Measurements from ENCODE around the gene TMEM44. TPM values are rescaled to one million over a fixed set of nuclear protein-coding genes. Genes with fewer than 3 reads are reported as not detected.
A peak's percentile ranks its signal among the peaks of the same experiment; 100 is the strongest.
"Not testable (repeated sequence)": the region's sequence is repeated elsewhere in the genome, so short reads cannot be mapped to it uniquely, and the experiment has no call there.

TMEM44 gene
- total RNA-seq, 2 donors from 2014 or later = 4.7 to 8.5 TPM

DNA sequence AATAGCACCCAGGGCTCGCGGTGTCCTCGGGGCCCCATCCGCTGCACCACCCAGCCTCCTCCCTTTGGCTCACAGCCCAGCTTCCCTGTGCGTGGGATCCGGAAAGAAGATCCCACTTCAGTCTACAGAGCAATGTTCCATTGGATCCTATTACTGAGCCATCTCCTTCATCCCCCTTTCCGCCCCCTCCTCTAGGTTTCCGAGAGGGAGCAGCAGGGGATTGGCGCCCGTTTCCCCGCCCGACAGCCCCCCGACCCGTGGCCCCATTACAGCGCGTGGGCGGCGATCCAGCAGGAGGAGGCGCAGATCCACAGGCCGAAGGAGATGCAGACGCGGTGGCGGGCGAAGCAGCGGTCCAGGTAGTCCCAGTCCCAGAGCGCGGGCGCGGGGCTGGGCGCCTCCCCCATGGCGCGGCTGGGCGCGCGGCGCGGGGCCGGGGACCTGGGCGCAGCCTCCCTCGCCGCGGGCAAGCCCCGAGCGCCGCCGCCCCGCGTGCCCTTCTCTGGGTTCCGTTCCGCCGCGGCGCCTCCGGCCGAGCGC is 340 bp downstream of the TMEM44 start:
- H3K36me3 Mint-ChIP-seq = no peaks in the 10 kb centered on the region
- no peaks in the 10 kb centered on the region for H3K9me3 Mint-ChIP-seq
- no peak for DNase-seq (ENCODE audit: low spot score)
- peak; percentile 78 to 80 for ATAC-seq
- H3K4me1 Mint-ChIP-seq (ENCODE audit: low read depth in 2 of 2) = peaks cover 4 to 6% of the 10 kb centered on the region in 2 donors
- H3K4me3 Mint-ChIP-seq = peak overlapping the region; percentile 84
- H3K27me3 Mint-ChIP-seq = no peaks in the 10 kb centered on the region
- H3K27ac Mint-ChIP-seq = no peak overlapping the region

DNA sequence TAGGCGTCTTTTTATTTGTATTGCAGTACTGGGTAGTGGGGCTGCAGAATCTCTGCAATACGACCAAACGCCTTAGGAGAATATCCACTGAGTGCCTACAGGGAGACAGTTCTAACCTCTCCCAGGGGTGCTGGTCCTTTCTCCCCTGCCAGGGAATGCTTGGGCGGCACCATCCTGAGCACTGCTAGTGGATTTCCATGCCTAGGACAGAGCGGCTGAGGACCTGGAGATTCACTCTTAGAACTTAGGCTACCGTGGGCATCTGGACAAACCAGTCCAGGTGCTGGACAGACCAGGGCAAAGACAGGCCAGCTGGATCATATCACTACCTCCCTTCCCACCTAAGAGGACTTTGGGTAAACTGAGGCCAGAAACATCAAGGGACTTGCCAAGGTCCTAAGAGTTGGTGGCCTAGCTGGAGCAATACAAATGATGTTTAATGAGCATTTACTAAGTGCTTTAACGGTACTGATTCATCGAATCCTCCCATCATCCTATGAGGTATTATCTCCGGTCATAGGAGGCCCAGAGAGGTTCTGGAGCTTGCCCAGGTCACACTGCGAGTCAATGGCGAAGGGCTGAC is 902 bp downstream of the TMEM44 start:
- ATAC-seq (no peak), DNase-seq (ENCODE audit: low spot score) (no peak)
- peaks cover 4 to 6% of the 10 kb centered on the region in 2 donors for H3K4me1 Mint-ChIP-seq (ENCODE audit: low read depth in 2 of 2)
- no peak overlapping the region for H3K27ac Mint-ChIP-seq
- H3K36me3 Mint-ChIP-seq = no peaks in the 10 kb centered on the region
- no peaks in the 10 kb centered on the region for H3K9me3 Mint-ChIP-seq
- peak overlapping the region; percentile 84 for H3K4me3 Mint-ChIP-seq
- H3K27me3 Mint-ChIP-seq = no peaks in the 10 kb centered on the region

DNA sequence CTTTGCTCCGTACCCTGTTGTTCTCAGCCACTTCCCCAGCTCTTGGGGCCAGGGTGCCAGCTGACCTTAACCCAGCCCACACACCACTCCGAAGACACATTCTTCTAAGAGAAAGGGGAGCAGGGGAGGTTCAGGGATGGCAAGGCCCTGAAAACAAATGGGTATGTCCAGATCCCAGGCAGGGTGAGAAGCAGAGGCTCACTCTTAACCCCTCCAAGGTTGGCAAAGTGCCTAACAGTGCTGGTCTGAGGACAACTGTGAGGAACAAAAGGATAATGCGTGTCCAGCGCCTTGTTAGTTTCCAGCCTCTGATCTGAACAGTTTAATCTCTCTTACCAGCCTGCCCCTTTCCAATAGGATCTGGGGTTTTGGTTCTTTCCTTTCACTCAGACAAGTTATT is 1.5 kb downstream of the TMEM44 start:
- no peak for DNase-seq (ENCODE audit: low spot score)
- Mint-ChIP-seq H3K27ac (no peak overlapping the region), H3K4me3 (peak overlapping the region; percentile 84), H3K4me1 (ENCODE audit: low read depth in 2 of 2) (peaks cover 4 to 6% of the 10 kb centered on the region in 2 donors), H3K36me3 (no peaks in the 10 kb centered on the region), H3K9me3 (no peaks in the 10 kb centered on the region), H3K27me3 (no peaks in the 10 kb centered on the region)
- no peak for ATAC-seq

DNA sequence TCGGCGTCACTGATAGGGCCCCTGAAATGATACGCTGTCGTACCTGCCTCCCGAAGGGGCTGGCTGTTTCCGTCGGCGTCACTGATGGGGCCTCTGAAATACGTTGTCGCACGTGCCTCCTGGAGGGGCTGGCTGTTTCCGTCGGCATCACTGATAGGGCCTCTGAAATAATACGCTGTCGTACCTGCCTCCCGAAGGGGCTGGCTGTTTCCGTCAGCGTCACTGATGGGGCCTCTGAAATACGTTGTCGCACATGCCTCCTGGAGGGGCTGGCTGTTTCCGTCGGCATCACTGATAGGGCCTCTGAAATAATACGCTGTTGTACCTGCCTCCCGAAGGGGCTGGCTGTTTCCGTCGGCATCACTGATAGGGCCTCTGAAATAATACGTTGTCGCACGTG is 2.5 kb downstream of the TMEM44 start:
- H3K36me3 Mint-ChIP-seq; ATAC-seq; H3K4me1 Mint-ChIP-seq (ENCODE audit: low read depth in 2 of 2); H3K4me3 Mint-ChIP-seq; H3K9me3 Mint-ChIP-seq; DNase-seq (ENCODE audit: low spot score); H3K27me3 Mint-ChIP-seq; H3K27ac Mint-ChIP-seq: not testable (repeated sequence)

DNA sequence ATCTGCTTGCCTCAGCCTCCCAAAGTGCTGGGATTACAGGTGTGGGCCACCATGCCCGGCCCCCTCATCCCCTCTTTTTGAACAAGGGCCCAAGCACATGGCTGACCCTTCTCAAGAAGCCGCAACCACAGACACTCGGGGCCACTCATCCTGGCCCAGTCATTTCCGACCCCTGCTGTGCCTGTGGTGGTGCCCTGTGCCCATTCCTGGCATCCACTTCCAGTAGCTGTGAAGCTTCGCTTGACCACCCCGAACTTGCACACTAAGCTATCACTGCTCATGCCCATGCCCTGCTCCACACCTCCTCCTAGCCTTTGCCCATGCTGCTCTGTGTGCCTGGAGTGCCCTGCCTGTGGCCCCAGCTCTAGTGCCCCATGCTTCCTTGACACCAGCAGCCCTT is 8.3 kb downstream of the TMEM44 start:
- Mint-ChIP-seq H3K4me3 (no peak overlapping the region), H3K9me3 (no peaks in the 10 kb centered on the region), H3K4me1 (ENCODE audit: low read depth in 2 of 2) (no peaks in the 10 kb centered on the region), H3K27me3 (no peaks in the 10 kb centered on the region), H3K36me3 (no peaks in the 10 kb centered on the region), H3K27ac (no peak overlapping the region)
- ATAC-seq (no peak), DNase-seq (ENCODE audit: low spot score) (no peak)

DNA sequence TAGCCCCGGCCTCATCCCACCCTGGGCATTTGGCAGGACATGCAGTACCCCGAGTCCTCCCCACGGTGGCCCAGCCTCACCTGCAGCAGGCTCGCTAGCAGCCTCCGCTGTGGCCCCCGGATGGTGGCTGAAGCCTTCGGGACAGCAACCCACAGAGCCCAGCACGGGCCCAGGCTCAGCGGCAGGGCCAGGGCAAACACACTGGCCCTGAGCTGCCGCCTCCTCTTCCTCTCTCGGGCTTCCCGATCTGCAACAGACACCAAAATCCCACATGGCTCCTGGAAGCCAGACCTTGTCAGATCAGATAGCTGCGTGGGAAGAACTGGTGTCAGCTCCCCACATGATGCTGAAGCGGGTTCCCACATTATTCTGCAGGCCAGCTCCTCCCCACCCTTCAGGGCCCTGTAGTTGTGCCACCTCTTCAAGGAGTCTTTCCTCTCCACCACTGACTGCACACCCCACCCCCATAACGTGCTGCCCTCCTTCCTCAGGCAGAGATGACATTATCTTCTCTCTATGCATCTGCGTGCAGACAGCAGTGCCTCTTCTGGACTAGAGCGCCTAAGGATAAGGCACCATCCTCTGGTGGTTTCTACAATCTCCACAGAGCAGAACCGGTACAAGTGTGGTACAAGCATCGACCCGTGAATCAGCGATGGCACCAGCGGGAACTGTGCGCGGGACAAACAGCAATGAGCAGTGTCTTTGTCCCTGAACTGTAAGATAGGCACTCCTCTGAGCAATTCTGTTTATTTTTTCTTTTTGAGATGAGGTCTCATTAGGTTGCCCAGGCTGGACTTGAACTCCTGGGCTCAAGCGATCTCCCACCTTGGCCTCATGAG is 9.5 kb downstream of the TMEM44 start:
- H3K27me3 Mint-ChIP-seq = no peaks in the 10 kb centered on the region
- H3K27ac Mint-ChIP-seq = no peak overlapping the region
- H3K36me3 Mint-ChIP-seq = no peaks in the 10 kb centered on the region
- no peaks in the 10 kb centered on the region for H3K4me1 Mint-ChIP-seq (ENCODE audit: low read depth in 2 of 2)
- no peak overlapping the region for H3K4me3 Mint-ChIP-seq
- no peaks in the 10 kb centered on the region for H3K9me3 Mint-ChIP-seq
- no peak for DNase-seq (ENCODE audit: low spot score)
- ATAC-seq = no peak

DNA sequence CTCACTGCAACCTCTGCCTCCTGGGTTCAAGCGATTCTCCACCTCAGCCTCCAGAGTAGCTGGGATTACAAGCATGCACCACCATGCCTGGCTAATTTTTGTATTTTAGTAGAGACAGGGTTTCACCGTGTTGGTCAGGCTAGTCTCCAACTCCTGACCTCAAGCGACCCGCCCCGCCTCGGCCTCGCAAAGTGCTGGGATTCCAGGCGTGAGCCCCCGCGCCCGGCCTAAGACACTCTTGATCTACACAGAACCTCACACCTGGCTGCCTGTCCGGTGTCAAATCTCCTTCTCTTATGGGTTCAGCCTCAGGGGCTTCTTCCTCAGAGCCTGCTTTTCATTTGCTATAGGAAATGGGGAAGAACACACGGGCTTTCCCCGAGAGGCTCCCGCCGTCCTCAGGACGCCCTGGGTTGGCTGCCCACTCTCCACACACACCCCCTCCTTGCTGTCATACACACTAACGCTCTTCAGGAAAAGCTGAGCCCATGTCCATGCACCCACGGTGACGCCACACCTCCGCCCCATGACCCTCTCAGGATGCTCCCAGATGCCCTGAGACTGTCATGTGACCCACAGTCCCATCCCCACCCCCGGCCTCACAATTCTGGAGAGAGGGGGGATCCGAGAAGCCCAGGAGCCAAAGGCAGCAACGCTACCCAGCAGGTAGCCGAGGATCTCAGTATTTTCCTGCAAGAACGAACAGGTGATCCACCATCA is 10.4 kb downstream of the TMEM44 start:
- no peak overlapping the region for H3K27ac Mint-ChIP-seq
- no peak overlapping the region for H3K4me3 Mint-ChIP-seq
- H3K27me3 Mint-ChIP-seq = no peaks in the 10 kb centered on the region
- ATAC-seq (no peak), DNase-seq (ENCODE audit: low spot score) (peak; percentile 35)
- H3K4me1 Mint-ChIP-seq (ENCODE audit: low read depth in 2 of 2) = no peaks in the 10 kb centered on the region
- no peaks in the 10 kb centered on the region for H3K9me3 Mint-ChIP-seq
- no peaks in the 10 kb centered on the region for H3K36me3 Mint-ChIP-seq

DNA sequence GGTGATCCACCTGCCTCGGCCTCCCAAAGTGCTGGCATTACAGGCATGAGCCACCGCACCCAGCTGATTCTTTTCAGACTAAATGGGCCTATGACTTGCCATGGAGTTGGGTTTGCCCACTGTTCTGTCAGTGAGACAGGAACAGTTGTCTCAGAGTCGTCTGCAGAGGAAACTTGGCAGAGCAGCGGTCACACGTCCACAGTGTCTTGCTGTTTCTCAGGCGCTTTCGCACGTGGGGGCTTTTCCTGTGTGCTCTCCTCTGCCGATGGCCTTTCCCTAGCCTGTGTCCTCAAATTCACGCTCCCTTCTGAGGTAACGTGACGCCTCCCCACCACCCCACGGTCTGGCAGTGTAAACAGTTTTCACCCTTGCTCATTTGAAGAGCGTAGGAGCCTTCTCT is 11.3 kb downstream of the TMEM44 start:
- Mint-ChIP-seq H3K4me1 (ENCODE audit: low read depth in 2 of 2) (no peaks in the 10 kb centered on the region), H3K27ac (no peak overlapping the region), H3K4me3 (no peak overlapping the region), H3K36me3 (no peaks in the 10 kb centered on the region), H3K9me3 (no peaks in the 10 kb centered on the region), H3K27me3 (no peaks in the 10 kb centered on the region)
- ATAC-seq (no peak), DNase-seq (ENCODE audit: low spot score) (peak; percentile 38)

DNA sequence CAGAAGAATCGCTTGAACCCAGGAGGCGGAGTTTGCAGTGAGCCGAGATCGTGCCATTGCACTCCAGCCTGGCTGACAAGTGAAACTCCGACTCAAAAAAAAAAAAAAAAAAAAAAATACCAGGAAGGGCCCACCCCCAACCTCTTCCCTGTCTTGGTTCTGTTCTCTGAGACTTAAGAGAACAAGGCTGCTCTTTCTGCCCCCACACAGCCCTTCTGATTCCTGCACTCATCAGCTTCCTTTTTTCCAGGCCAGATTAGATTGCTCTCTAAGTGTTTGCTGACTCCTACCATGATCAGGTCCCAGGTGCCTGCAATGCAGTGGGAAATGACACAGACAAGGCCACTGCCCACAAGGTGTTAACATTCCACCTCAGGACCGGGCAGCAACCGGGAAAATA is 13.0 kb downstream of the TMEM44 start:
- no peaks in the 10 kb centered on the region for H3K4me1 Mint-ChIP-seq (ENCODE audit: low read depth in 2 of 2)
- no peaks in the 10 kb centered on the region for H3K9me3 Mint-ChIP-seq
- no peaks in the 10 kb centered on the region for H3K36me3 Mint-ChIP-seq
- H3K4me3 Mint-ChIP-seq = no peak overlapping the region
- H3K27me3 Mint-ChIP-seq = no peaks in the 10 kb centered on the region
- DNase-seq (ENCODE audit: low spot score) (no peak), ATAC-seq (no peak)
- no peak overlapping the region for H3K27ac Mint-ChIP-seq

DNA sequence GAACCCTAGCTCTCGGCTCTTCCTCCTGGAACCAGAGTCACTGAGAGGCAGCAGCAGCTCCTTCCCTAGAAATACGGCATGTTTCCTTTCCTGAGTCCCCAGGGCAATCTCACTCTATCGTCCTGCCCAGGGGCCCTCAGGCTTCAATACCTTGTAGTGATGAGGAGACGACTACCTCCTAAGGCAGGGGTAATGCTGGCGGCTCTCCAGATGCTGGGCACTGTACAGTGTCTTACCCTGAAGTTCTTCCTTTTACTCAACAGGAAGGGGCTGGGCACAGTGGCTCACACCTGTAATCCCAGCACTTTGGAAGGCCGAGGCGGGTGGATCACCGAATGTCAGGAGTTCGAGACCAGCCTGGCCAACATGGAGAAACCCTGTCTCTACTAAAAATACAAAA is 13.5 kb downstream of the TMEM44 start:
- Mint-ChIP-seq H3K27ac (no peak overlapping the region), H3K4me3 (no peak overlapping the region), H3K9me3 (no peaks in the 10 kb centered on the region), H3K4me1 (ENCODE audit: low read depth in 2 of 2) (no peaks in the 10 kb centered on the region), H3K27me3 (no peaks in the 10 kb centered on the region), H3K36me3 (no peaks in the 10 kb centered on the region)
- ATAC-seq (no peak), DNase-seq (ENCODE audit: low spot score) (peak; percentile 37)

DNA sequence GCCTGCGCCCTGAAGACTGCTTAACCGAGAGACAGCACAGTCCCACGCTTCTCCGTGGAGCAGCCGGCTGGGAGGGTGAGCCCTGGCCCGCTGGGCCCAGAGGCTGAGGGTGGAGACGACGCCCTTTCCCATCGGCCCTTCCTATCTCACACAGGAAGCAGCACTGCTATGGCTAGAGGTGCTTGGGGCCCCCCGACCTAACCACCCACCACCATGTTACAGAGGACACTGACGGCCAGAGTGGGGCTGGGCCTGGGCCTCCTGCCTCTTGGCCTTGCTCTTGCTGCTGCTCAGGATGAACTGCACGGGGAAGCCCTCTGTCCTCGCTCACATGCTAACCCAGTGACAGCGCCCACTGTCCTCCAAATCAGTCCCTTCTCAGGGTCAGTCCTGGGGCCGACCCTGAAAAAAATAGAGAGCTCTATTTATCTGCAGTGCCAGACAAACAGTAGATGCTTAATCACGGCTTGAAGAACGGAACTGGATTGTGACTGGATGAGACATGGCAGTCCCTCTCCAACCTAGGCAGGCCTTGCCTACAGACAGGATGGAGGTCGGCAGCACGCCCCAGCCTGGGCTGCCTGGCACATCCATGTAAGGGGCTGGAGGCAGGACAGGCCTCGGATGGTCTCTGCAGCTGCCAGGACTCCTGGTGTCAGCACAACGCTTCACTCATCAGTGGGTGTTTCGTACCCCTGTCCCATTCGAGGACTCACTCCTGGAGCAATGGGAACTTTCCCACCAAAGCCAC is 14.2 kb downstream of the TMEM44 start:
- no peak overlapping the region for H3K27ac Mint-ChIP-seq
- no peaks in the 10 kb centered on the region for H3K9me3 Mint-ChIP-seq
- no peak overlapping the region for H3K4me3 Mint-ChIP-seq
- H3K4me1 Mint-ChIP-seq (ENCODE audit: low read depth in 2 of 2) = no peaks in the 10 kb centered on the region
- ATAC-seq (peak in 1 of 2 donors; percentile 34), DNase-seq (ENCODE audit: low spot score) (no peak)
- H3K27me3 Mint-ChIP-seq = no peaks in the 10 kb centered on the region
- H3K36me3 Mint-ChIP-seq = no peaks in the 10 kb centered on the region

DNA sequence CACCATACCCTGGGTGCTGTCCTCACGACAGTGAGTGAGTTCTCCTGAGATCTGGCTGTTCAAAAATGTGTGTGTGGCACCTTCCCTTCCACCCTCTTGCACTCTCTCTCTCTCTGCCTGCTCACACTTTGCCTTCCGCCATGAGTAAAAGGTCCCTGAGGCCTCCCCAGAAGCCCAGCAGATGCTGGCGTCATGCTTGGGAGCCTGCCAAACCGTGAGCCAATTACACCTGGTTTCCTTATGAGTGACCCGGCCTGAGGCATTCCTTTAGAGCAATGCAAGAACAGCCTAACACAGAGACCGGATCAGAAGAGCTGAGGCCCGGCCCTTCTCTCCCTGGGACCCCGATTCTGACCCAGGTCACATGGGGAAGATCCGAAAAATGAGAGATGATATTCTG is 15.4 kb downstream of the TMEM44 start:
- Mint-ChIP-seq H3K36me3 (no peaks in the 10 kb centered on the region), H3K9me3 (no peaks in the 10 kb centered on the region), H3K27ac (no peak overlapping the region), H3K4me3 (no peak overlapping the region), H3K27me3 (no peaks in the 10 kb centered on the region), H3K4me1 (ENCODE audit: low read depth in 2 of 2) (no peaks in the 10 kb centered on the region)
- ATAC-seq (no peak), DNase-seq (ENCODE audit: low spot score) (no peak)

DNA sequence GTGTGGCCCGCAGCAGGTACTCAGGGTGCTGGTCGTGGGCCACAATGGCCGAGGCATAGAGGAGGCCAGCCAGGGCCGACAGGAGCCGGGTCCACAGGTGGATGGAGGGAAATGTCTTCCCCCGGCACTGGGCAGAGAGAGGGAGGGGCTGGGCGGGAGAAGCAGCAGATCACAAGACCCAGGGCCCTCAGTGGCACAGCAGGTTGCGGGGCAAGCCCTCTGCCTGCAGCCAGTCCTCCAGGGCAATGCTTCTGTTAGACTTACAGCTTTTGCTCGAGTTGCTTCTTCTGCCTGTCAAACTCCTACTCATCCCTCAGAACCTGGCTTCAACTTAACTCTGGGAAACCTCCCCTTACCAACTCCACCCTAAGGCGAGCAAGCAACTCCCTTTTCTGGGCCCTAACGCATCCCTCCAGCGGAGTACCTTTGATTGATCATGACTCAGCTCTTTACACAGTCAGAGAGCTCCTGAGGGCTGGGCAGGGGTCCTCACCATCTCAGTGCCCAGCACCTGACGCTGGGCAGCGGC is 16.0 kb downstream of the TMEM44 start:
- no peaks in the 10 kb centered on the region for H3K27me3 Mint-ChIP-seq
- no peak overlapping the region for H3K4me3 Mint-ChIP-seq
- no peak overlapping the region for H3K27ac Mint-ChIP-seq
- ATAC-seq = peak in 1 of 2 donors; percentile 46
- DNase-seq (ENCODE audit: low spot score) = no peak
- H3K36me3 Mint-ChIP-seq = no peaks in the 10 kb centered on the region
- H3K4me1 Mint-ChIP-seq (ENCODE audit: low read depth in 2 of 2) = no peaks in the 10 kb centered on the region
- no peaks in the 10 kb centered on the region for H3K9me3 Mint-ChIP-seq
